Activated CD4-positive, alpha-beta T cell treated with anti-CD3 and anti-CD28 coated beads, Interleukin-2, amount 50 U/mL, for 24 hours (primary cell): ENCODE results near the gene FRMD4A.

Source experiments
- DNase-seq, 2 donors: peaks; one replicate each; pipeline ENCODE4 v3.0.0-alpha.2; 2020; ENCODE audit warnings: low read depth in 1 of 2, low spot score in 1 of 2

The FRMD4A gene

GRCh38 chr10:13658871-13659685 is 671.6 kb downstream of the FRMD4A start:
- DNase-seq = no peak

GRCh38 chr10:13658264-13658663 is 672.5 kb downstream of the FRMD4A start:
- DNase-seq = no peak

GRCh38 chr10:13657101-13657680 is 673.5 kb downstream of the FRMD4A start:
- DNase-seq = no peak

- no peak for DNase-seq
These were observed 674.2 kb downstream of the FRMD4A start for GRCh38 chr10:13656337-13657100.

GRCh38 chr10:13654846-13655245 is 675.9 kb downstream of the FRMD4A start:
- DNase-seq = no peak

- no peak for DNase-seq
These were observed 676.5 kb downstream of the FRMD4A start for GRCh38 chr10:13654118-13654830.

GRCh38 chr10:13652860-13653259 is 677.9 kb downstream of the FRMD4A start:
- DNase-seq = no peak

- no peak for DNase-seq
These were observed 678.6 kb downstream of the FRMD4A start for GRCh38 chr10:13651969-13652720.

- DNase-seq = no peak
These were observed 679.8 kb downstream of the FRMD4A start for GRCh38 chr10:13650961-13651360.

- no peak for DNase-seq
These were observed 680.7 kb downstream of the FRMD4A start for GRCh38 chr10:13649844-13650520.

GRCh38 chr10:13648425-13648824 is 682.3 kb downstream of the FRMD4A start:
- no peak for DNase-seq

GRCh38 chr10:13644866-13645265 is 685.9 kb downstream of the FRMD4A start:
- DNase-seq = no peak

GRCh38 chr10:13643016-13643415 is 687.7 kb downstream of the FRMD4A start:
- no peak for DNase-seq

GRCh38 chr10:13642293-13642692 is 688.4 kb downstream of the FRMD4A start:
- no peak for DNase-seq

- DNase-seq = no peak
These were observed 692.8 kb downstream of the FRMD4A start for GRCh38 chr10:13637894-13638293.

GRCh38 chr10:13637303-13637856 is 693.3 kb downstream of the FRMD4A start:
- DNase-seq = no peak

- no peak for DNase-seq
These were observed 693.9 kb downstream of the FRMD4A start for GRCh38 chr10:13636776-13637175.

GRCh38 chr10:13634207-13634606 is 696.5 kb downstream of the FRMD4A start:
- no peak for DNase-seq

- DNase-seq = no peak
These were observed 697.0 kb downstream of the FRMD4A start for GRCh38 chr10:13633689-13634088.
